ENCODE results near the gene PTPRK.
"Not testable (repeated sequence)": the region's sequence is repeated elsewhere in the genome, so short reads cannot be mapped to it uniquely, and the experiment has no call there.

Gene PTPRK

DNA sequence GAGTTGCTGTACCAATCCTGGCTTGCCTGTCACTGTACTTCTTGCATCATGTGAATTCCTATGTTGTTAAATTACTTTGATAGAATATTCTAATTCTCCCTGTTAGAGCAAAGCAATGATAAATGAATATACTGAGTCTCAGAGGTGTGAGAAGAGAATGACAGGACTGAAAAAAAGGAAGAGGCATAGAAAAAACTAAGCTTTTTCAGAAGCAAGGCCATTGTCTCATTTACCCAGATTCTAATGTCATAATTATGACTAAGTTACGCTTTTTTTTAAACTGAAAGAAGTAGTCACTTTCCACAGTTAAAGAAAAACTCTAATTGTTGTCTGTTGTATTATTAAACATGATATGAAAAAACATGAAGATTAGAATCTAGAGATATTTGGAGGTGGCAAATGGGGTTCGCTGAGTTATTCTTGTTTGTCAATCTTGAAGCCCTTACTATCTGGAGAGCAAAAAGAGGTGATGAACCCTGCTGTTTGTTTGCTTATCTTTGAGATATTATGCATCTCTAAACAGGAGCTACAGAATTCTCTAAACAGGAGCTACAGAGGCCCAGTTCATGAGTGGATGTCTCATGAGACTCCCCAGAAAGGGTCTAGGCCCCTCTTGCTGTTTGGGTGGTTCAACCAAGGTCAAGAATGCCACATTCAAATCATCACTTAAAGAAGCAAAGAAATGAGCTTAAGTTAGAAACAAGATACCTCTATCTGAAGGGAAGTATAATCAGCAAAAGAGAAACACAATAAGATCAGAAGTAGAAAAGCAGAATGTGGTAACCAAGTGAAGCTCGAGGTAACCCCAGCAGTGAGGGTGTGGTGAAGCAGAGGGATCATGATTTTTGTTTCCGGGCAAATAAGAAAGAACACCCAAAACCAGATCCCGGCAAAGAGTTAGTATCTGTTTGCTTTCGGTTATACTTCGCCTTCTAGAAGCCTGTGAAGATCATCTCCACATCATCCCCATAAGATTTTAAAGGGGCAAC lies 586.3 kb downstream of the PTPRK start:
- Histone ChIP-seq H3K4me3 (ENCODE audit: low read depth, low read length) (no peak overlapping the region), H3K27me3 (no peaks in the 10 kb centered on the region), H3K36me3 (no peaks in the 10 kb centered on the region), H3K9me3 (no peaks in the 10 kb centered on the region), H3K4me1 (no peaks in the 10 kb centered on the region)
- DNase-seq, result no peak
- TF ChIP-seq, protein P1, sequence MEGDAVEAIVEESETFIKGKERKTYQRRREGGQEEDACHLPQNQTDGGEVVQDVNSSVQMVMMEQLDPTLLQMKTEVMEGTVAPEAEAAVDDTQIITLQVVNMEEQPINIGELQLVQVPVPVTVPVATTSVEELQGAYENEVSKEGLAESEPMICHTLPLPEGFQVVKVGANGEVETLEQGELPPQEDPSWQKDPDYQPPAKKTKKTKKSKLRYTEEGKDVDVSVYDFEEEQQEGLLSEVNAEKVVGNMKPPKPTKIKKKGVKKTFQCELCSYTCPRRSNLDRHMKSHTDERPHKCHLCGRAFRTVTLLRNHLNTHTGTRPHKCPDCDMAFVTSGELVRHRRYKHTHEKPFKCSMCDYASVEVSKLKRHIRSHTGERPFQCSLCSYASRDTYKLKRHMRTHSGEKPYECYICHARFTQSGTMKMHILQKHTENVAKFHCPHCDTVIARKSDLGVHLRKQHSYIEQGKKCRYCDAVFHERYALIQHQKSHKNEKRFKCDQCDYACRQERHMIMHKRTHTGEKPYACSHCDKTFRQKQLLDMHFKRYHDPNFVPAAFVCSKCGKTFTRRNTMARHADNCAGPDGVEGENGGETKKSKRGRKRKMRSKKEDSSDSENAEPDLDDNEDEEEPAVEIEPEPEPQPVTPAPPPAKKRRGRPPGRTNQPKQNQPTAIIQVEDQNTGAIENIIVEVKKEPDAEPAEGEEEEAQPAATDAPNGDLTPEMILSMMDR (IDR thresholded peaks at IDR 0.05; ENCODE audit: low read depth, low read length), result no peak

DNA sequence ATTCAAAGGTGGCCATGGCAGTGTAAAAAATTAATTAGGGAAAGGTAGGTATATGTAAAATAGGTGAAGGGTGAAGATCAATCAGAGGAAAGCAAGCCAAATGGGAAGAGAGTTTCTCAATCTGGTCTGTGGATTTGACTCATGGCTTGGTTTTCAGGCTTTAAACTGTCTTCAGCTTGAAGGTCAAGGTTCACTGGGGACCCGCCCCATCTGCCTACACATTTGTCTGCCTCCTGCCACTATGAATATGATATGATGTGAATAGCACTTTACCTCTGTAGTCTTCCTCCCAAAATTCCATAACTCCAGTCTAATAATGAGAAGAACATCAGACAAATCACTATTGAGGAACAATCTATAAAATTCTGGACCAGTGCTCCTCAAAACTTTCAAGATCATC lies 587.3 kb downstream of the PTPRK start:
- Histone ChIP-seq H3K9me3 (no peaks in the 10 kb centered on the region), H3K4me3 (ENCODE audit: low read depth, low read length) (no peak overlapping the region), H3K36me3 (no peaks in the 10 kb centered on the region), H3K27me3 (no peaks in the 10 kb centered on the region), H3K4me1 (no peaks in the 10 kb centered on the region)
- TF ChIP-seq, protein P1 (IDR thresholded peaks at IDR 0.05; ENCODE audit: low read depth, low read length), result no peak
- DNase-seq, result no peak

DNA sequence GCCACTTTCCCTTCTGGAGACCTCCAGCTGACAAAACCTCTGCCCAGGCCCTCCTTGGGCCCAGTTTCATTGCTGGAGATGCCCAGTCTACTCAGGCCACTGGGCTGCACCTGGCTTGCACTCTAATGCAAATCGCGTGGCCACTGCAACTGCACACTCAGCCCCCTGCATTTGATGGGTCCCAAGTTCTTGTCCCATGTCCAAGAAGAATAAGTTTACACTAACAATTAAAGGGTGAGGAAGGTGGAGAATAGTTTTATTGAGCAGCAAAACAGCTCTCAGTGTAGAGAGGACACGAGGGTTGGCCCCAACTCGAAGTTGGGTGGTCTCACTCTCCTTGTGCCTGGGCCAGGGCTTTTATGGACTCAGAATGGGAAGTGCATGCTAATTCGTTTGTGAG lies 587.7 kb downstream of the PTPRK start:
- TF ChIP-seq, protein P1 (IDR thresholded peaks at IDR 0.05; ENCODE audit: low read depth, low read length), result no peak
- no peaks in the 10 kb centered on the region for H3K27me3 ChIP-seq

DNA sequence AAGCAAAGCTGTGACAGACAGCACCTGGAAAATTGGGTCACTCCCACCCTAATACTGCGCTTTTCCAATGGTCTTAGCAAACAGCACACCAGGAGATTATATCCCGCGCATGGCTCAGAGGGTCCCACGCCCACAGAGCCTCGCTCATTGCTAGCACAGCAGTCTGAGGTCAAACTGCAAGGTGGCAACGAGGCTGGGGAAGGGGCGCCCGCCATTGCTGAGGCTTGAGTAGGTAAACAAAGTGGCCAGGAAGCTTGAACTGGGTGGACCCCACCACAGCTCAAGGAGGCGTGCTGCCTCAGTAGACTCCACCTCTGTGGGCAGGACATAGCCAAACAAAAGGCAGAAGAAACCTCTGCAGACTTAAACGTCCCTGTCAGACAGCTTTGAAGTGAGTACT lies 594.0 kb downstream of the PTPRK start:
- H3K9me3 ChIP-seq; H3K36me3 ChIP-seq; H3K4me3 ChIP-seq (ENCODE audit: low read depth, low read length): not testable (repeated sequence)

More for the DNA sequence above, 587.7 kb downstream of the PTPRK start:
- DNase-seq, result no peak
- Histone ChIP-seq H3K36me3 (no peaks in the 10 kb centered on the region), H3K4me1 (no peaks in the 10 kb centered on the region), H3K4me3 (ENCODE audit: low read depth, low read length) (no peak overlapping the region), H3K9me3 (no peaks in the 10 kb centered on the region; the same call in 1 of the 2 replicates)

DNA sequence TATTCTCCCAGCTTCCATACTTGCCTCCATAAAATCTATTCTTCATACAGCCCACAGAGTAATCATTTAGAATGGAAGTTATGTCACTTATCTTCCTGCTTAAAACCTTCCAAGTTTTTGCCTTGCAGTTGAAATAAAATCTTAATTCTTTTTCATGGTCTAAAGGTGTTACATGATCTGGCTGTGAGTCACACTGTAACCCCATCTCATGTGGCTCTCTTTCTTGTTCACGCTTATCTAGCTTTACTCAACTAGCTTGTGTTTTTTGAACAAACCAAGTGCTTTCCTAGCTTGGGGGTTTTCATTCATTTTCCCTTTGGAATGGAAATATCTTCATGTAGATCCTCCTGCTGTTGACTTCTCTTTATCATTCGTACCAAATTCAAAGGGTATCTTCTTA lies 596.0 kb downstream of the PTPRK start:
- DNase-seq, result no peak
- TF ChIP-seq, protein P1 (IDR thresholded peaks at IDR 0.05; ENCODE audit: low read depth, low read length), result no peak
- no peaks in the 10 kb centered on the region for H3K36me3 ChIP-seq
- peaks cover 8% of the 10 kb centered on the region for H3K4me1 ChIP-seq
- H3K4me3 ChIP-seq (ENCODE audit: low read depth, low read length), result no peak overlapping the region
- no peaks in the 10 kb centered on the region for H3K27me3 ChIP-seq
- peaks cover 3% of the 10 kb centered on the region for H3K9me3 ChIP-seq

More for the DNA sequence above, 594.0 kb downstream of the PTPRK start:
- DNase-seq, H3K27me3 ChIP-seq, H3K4me1 ChIP-seq: not testable (repeated sequence)

DNA sequence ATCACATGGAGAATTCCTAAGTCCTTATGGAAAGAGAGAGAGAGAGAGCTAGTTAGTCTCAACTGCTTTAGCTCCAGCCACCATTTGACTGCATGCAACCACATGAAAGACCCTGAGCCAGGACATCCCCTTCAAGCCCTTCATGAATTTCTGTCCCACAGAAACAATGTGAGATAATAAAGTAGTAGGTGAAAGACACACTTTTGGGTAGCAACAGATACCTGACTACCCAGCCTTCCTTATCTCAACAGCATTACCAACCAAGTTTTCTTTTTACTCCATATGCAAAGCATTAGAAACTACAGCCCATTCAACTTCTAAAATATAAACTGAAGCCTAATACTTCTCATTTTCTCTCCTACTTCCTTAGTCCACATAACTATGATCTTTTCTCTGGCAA lies 596.4 kb downstream of the PTPRK start:
- H3K9me3 ChIP-seq, result peaks cover 3% of the 10 kb centered on the region
- no peaks in the 10 kb centered on the region for H3K27me3 ChIP-seq
- no peak for DNase-seq
- H3K4me1 ChIP-seq, result peaks cover 8% of the 10 kb centered on the region
- H3K4me3 ChIP-seq (ENCODE audit: low read depth, low read length), result no peak overlapping the region
- TF ChIP-seq, protein P1 (IDR thresholded peaks at IDR 0.05; ENCODE audit: low read depth, low read length), result no peak
- no peaks in the 10 kb centered on the region for H3K36me3 ChIP-seq

Data from BE2C (cell line).